K562 (cell line): ENCODE measurements around the gene IRX6. TPM values are rescaled to one million over a fixed set of nuclear protein-coding genes. Genes with fewer than 3 reads are reported as not detected.

ENCODE experiments used
- ATAC-seq: fragments of 200-7000 bp; cut with Tn5 transposase; 3 replicates; pipeline ENCODE4 v1.9.1; 2020; ENCODE audit warnings: moderate library complexity
- BruUV-seq: library from RNA; stranded (reverse); fragments of 400-500 nt; replicated peaks from 2 replicates; lab custom pipeline; 2021; lab: Mats Ljungman, UMichigan
- CTCF ChIA-PET: fragments of 300-600 bp; formaldehyde crosslinking; extraction: SDS; loops from one replicate; lab custom pipeline; 2021; ENCODE audit warnings: low intra/inter-chr PET ratio; lab: Yijun Ruan, JAX
- POLR2A ChIA-PET: fragments of 300-600, 350-650 bp; sonication (Branson Sonifier 250); formaldehyde crosslinking; extraction: SDS; loops from one replicate; lab custom pipeline; 2021; ENCODE audit warnings: antibody characterized with exemption, inconsistent platforms; lab: Yijun Ruan, JAX
- DNase-seq, 4 experiments: peaks; one replicate each; pipeline versions ENCODE4 v3.0.0 to v3.0.0-alpha.2; 2011 to 2018; ENCODE audit warnings: low spot score in 3 of 4, mixed read lengths in 3 of 4; ENCODE audit errors: extremely low read depth in 1 of 4
- FAIRE-seq: peaks from 2 replicates; lab custom pipeline; 2011; peaks lifted over from hg19 to GRCh38; lab: Jason Lieb, UNC
- H2AFZ ChIP-seq: 2 replicates; pipeline ENCODE4 v1.6.0; 2011; ENCODE audit warnings: low read depth, low read length, control low read depth, inconsistent platforms
- H3K27ac ChIP-seq: fragments of 200-600 bp; 3 replicates; pipeline ENCODE4 v1.8.0; 2011; ENCODE audit warnings: low read depth, mild to moderate bottlenecking, control low read depth, inconsistent platforms, low read length, moderate library complexity, mixed read lengths; ENCODE audit errors: extremely low read depth
- H3K27me3 ChIP-seq, 2 experiments: fragments of 300-600 bp in 1 of 2; 2 replicates in 1 of 2; 3 replicates in 1 of 2; pipeline versions ENCODE4 v1.6.0 to v1.8.0; 2011; ENCODE audit warnings: inconsistent platforms in 2 of 2, low read length in 2 of 2, mild to moderate bottlenecking in 1 of 2, mixed read lengths in 1 of 2, moderate library complexity in 1 of 2; ENCODE audit not compliant: control insufficient read depth in 2 of 2, insufficient read depth in 2 of 2
- H3K36me3 ChIP-seq: fragments of 300-600 bp; 3 replicates; pipeline ENCODE4 v1.8.0; 2011; ENCODE audit warnings: mild to moderate bottlenecking, low read length, inconsistent platforms; ENCODE audit not compliant: control insufficient read depth, insufficient read depth
- H3K4me1 ChIP-seq, 2 experiments: fragments of 200-600 bp in 1 of 2; replicated peaks in 1 of 2; 2 replicates in 1 of 2; 3 replicates in 1 of 2; pipeline versions ENCODE4 v1.5.1 to v1.8.0; 2011; ENCODE audit warnings: inconsistent platforms in 2 of 2, low read length in 2 of 2, mild to moderate bottlenecking in 1 of 2, mixed read lengths in 1 of 2, moderate library complexity in 1 of 2; ENCODE audit not compliant: control insufficient read depth in 2 of 2, insufficient read depth in 2 of 2
- H3K4me2 ChIP-seq: 2 replicates; pipeline ENCODE4 v1.6.1; 2011; ENCODE audit warnings: low read length, control low read depth, inconsistent platforms, mixed read lengths; ENCODE audit not compliant: insufficient read depth
- H3K4me3 ChIP-seq: fragments of 200-600 bp; sonication (generic), shearing (Covaris generic); 2 replicates; pipeline ENCODE4 v1.5.1; 2016; ENCODE audit warnings: control low read depth, inconsistent platforms
- H3K79me2 ChIP-seq: fragments of 200-600 bp; 3 replicates; pipeline ENCODE4 v1.8.0; 2011; ENCODE audit warnings: low read length, inconsistent platforms; ENCODE audit not compliant: control insufficient read depth, insufficient read depth
- H3K9ac ChIP-seq, 2 experiments: 2 replicates each; pipeline versions ENCODE4 v1.6.0 to v1.6.1; 2011; ENCODE audit warnings: low read depth in 2 of 2, low read length in 2 of 2, control low read depth in 1 of 2, inconsistent platforms in 1 of 2, mild to moderate bottlenecking in 1 of 2, mixed read lengths in 1 of 2; ENCODE audit not compliant: insufficient read depth in 1 of 2
- H3K9me1 ChIP-seq: one replicate; pipeline ENCODE4 v1.6.0; 2011; ENCODE audit warnings: inconsistent platforms, mild to moderate bottlenecking, low read length, moderate library complexity; ENCODE audit not compliant: control insufficient read depth, insufficient read depth
- H3K9me3 ChIP-seq: replicated peaks from 2 replicates; pipeline ENCODE4 v1.5.1; 2011; ENCODE audit warnings: low read depth, low read length, inconsistent platforms; ENCODE audit not compliant: control insufficient read depth, insufficient read depth
- H4K20me1 ChIP-seq: replicated peaks from 2 replicates; pipeline ENCODE4 v1.6.1; 2011; ENCODE audit warnings: low read length, inconsistent platforms, mixed read lengths; ENCODE audit not compliant: control insufficient read depth, insufficient read depth
- ATF4 ChIP-seq: fragments of 450-650 bp; formaldehyde crosslinking; IDR thresholded peaks from 2 replicates; pipeline ENCODE4 v1.4.0; 2022; ENCODE audit warnings: mild to moderate bottlenecking, moderate library complexity
- CTCF ChIP-seq, 3 experiments: IDR thresholded peaks in 2 of 3; conservative IDR thresholded peaks in 1 of 3; 2 replicates each; pipeline ENCODE4 v1.5.1; 2011 to 2012; ENCODE audit warnings: low read length in 3 of 3, mild to moderate bottlenecking in 3 of 3, control low read depth in 2 of 3, improper control_type of control experiment in 1 of 3, inconsistent platforms in 1 of 3, low read depth in 1 of 3, mixed read lengths in 1 of 3, moderate library complexity in 1 of 3; ENCODE audit not compliant: insufficient read depth in 2 of 3
- E4F1 ChIP-seq: fragments of 250-450 bp; sonication (Bioruptor Pico); IDR thresholded peaks from 2 replicates; pipeline ENCODE4 v1.5.0; 2021; ENCODE audit warnings: mild to moderate bottlenecking, borderline replicate concordance
- IRF2 ChIP-seq: sonication (generic); formaldehyde crosslinking; IDR thresholded peaks from 2 replicates; pipeline ENCODE4 v1.8.1; 2022; ENCODE audit warnings: mild to moderate bottlenecking, missing genetic modification reagents
- JUN ChIP-seq, 2 experiments: sonication (generic) in 1 of 2; formaldehyde crosslinking in 1 of 2; IDR thresholded peaks; 2 replicates each; pipeline versions ENCODE4 v1.6.1 to v1.8.0; 2012 to 2022; ENCODE audit warnings: borderline replicate concordance in 2 of 2, mild to moderate bottlenecking in 2 of 2, improper control_type of control experiment in 1 of 2, low read depth in 1 of 2, low read length in 1 of 2, missing genetic modification reagents in 1 of 2
- KAT8 ChIP-seq: fragments of 450-650 bp; IDR thresholded peaks from 2 replicates; pipeline ENCODE4 v1.6.1; 2016; ENCODE audit warnings: low read depth, mild to moderate bottlenecking
- MAFG ChIP-seq: fragments of 450-650 bp; conservative IDR thresholded peaks from 2 replicates; pipeline ENCODE4 v1.6.1; 2016; ENCODE audit warnings: missing genetic modification characterization, missing compliant biosample characterization
- RAD21 ChIP-seq, 2 experiments: fragments of 250-450 bp in 1 of 2; fragments of 450-650 bp in 1 of 2; sonication (Bioruptor Pico) in 1 of 2; formaldehyde crosslinking in 1 of 2; IDR thresholded peaks in 1 of 2; conservative IDR thresholded peaks in 1 of 2; 2 replicates each; pipeline versions ENCODE4 v1.4.0 to v1.8.0; 2020 to 2022; ENCODE audit warnings: mild to moderate bottlenecking in 2 of 2, moderate library complexity in 1 of 2
- SMARCC2 ChIP-seq: fragments of 450-650 bp; IDR thresholded peaks from 2 replicates; pipeline ENCODE4 v1.6.1; 2017; ENCODE audit warnings: antibody characterized with exemption, moderate library complexity, mild to moderate bottlenecking, low read depth
- ZNF23 ChIP-seq: fragments of 250-450 bp; sonication (Bioruptor Pico); IDR thresholded peaks from 2 replicates; pipeline ENCODE4 v1.4.0; 2020; ENCODE audit warnings: mild to moderate bottlenecking
- WGBS: fragments of 100-300 bp; shearing (Covaris generic); methylation state at CpG from one replicate; pipeline ENCODE4 v1.1.6; 2016; ENCODE audit warnings: low coverage, mixed read lengths; ENCODE audit not compliant: insufficient coverage; ENCODE audit errors: missing lambda C conversion rate; 5-methylcytosine and 5-hydroxymethylcytosine counted together
- in situ Hi-C: fragments of 300-500 bp; cut with MboI; formaldehyde crosslinking; loops from 4 replicates; pipeline ENCODE4 v1.15.0; 2018; ENCODE audit warnings: inconsistent platforms, mixed read lengths
- intact Hi-C: fragments of 100-400 bp; cut with micrococcal nuclease; formaldehyde crosslinking; loops from 2 replicates; pipeline ENCODE4 v1.14.2; 2022
- polyA plus RNA-seq, 8 experiments: library from polyadenylated mRNA; depleted of rRNA in 4 of 8; stranded (reverse) in 5 of 8; unstranded in 3 of 8; fragments of >200 nt; fragmentation: Nextera tagmentation in 2 of 8; fragmentation: Illumina TruSeq in 1 of 8; extraction: Ambion mirVana in 2 of 8; extraction: Trizol in 1 of 8; gene quantifications; 2 replicates each; pipeline versions ENCODE4 v1.2.1 to v1.2.3, GENCODE V29; 2011 to 2014; ENCODE audit warnings: inconsistent platforms in 1 of 8, missing spikeins in 1 of 8
- total RNA-seq, 7 experiments: library from RNA; depleted of rRNA in 6 of 7; stranded (reverse); fragments of >200 nt in 6 of 7; fragmentation: Illumina TruSeq in 2 of 7; extraction: Trizol in 2 of 7; gene quantifications; 2 replicates each; pipeline versions ENCODE4 v1.2.1 to v1.2.3, GENCODE V29; 2011 to 2021; ENCODE audit warnings: low replicate concordance in 1 of 7

Gene IRX6
- total and polyA plus RNA-seq, 9 of the 15 experiments (the other 6 are each of a cell fraction or from before 2014, with no cell fraction given), result 0.07 to 0.29 (median 0.14) TPM; not detected in 4

GRCh38 chr16:55370762-55371482 is 46.9 kb downstream of the IRX6 start:
- ChIA-PET POLR2A (interaction anchor here (1.1 kb wide), 1 partner anchor 18 kb away, joined by 3 read pairs; no protein-coding TSS in a partner anchor), CTCF (interaction anchor here (0.7 kb wide), 1 partner anchor 71 kb away, joined by 4 read pairs; no protein-coding TSS in a partner anchor)
- Histone ChIP-seq H4K20me1 (no peaks in the 10 kb centered on the region), H3K4me2 (no peak overlapping the region), H3K9me3 (no peaks in the 10 kb centered on the region), H2AFZ (no peak overlapping the region), H3K4me1 (no peaks in the 10 kb centered on the region), H3K79me2 (no peaks in the 10 kb centered on the region), H3K27me3 (peaks cover 7 to 14% of the 10 kb centered on the region in 2 experiments; a peak in 4 of 5 replicates), H3K4me3 (no peak overlapping the region), H3K9me1 (no peaks in the 10 kb centered on the region), H3K9ac (no peak overlapping the region), H3K27ac (no peak overlapping the region), H3K36me3 (no peaks in the 10 kb centered on the region)
- TF ChIP-seq IRF2, result no peak
- TF ChIP-seq SMARCC2, result no peak
- TF ChIP-seq RAD21 (CRISPR knock-in tag; conservative IDR thresholded peaks at IDR 0.05 in 1 of 2, IDR thresholded peaks at IDR 0.05 in 1 of 2), result peak in 1 of 2 experiments; percentile 42; a peak in 3 of 4 replicates
- no peak for TF ChIP-seq JUN (IDR thresholded peaks at IDR 0.05; ENCODE audit: borderline replicate concordance, low read depth, low read length)
- no peak for TF ChIP-seq JUN (CRISPR knock-in tag; IDR thresholded peaks at IDR 0.05; ENCODE audit: borderline replicate concordance)
- no peak for TF ChIP-seq MAFG
- peak in 2 of 3 experiments; percentile 25 to 40; a peak in 2 of 6 replicates for TF ChIP-seq CTCF (IDR thresholded peaks at IDR 0.05 in 2 of 3, conservative IDR thresholded peaks at IDR 0.05 in 1 of 3; ENCODE audit: insufficient read depth in 2 of 3, low read depth in 1 of 3, low read length in 3 of 3)
- TF ChIP-seq KAT8, result no peak
- TF ChIP-seq ZNF23 (CRISPR knock-in tag), result no peak
- TF ChIP-seq ATF4 (CRISPR knock-in tag), result no peak
- no peak for TF ChIP-seq E4F1
- no TSS peak for BruUV-seq
- DNase-seq (peak in 2 of 4 experiments; percentile 13 to 19), FAIRE-seq (no peak), ATAC-seq (peak; percentile 68; the same call in 2 of the 3 replicates)
- in situ Hi-C loops (no loop called here), intact Hi-C loops (loop anchor here (5.0 kb wide), 1 partner anchor 79 kb away; no protein-coding TSS in a partner anchor)
- 1% methylated on average over 25 of the region's 26 CpGs for WGBS
